SK-N-SH (cell line): ENCODE measurements around the gene ZCCHC14. TPM values are rescaled to one million over a fixed set of nuclear protein-coding genes. Genes with fewer than 3 reads are reported as not detected.

Experiments used
- CTCF ChIA-PET: fragments of 300-600, 350-600 bp; formaldehyde crosslinking; extraction: SDS; loops from one replicate; lab custom pipeline; 2021; lab: Yijun Ruan, JAX
- POLR2A ChIA-PET: fragments of 350-600 bp; sonication (Branson Sonifier 250); formaldehyde crosslinking; extraction: SDS; loops from one replicate; lab custom pipeline; 2020; ENCODE audit warnings: antibody characterized with exemption, inconsistent platforms; lab: Yijun Ruan, JAX
- DNase-seq: peaks from one replicate; pipeline ENCODE4 v3.0.0; 2012
- H2AFZ ChIP-seq: fragments of 200-600 bp; sonication (generic); 2 replicates; pipeline ENCODE4 v1.8.1; 2016; ENCODE audit warnings: antibody characterized with exemption, mild to moderate bottlenecking, low read depth
- H3F3A ChIP-seq: fragments of 200-600 bp; sonication (generic); replicated peaks from 2 replicates; pipeline ENCODE3; 2016; ENCODE audit warnings: antibody characterized with exemption, mild to moderate bottlenecking; ENCODE audit not compliant: insufficient read depth
- H3K27ac ChIP-seq, 2 experiments: fragments of 200-500 bp in 1 of 2; fragments of 200-600 bp in 1 of 2; sonication (Bioruptor generic) in 1 of 2; sonication (generic), shearing (Covaris generic) in 1 of 2; 2 replicates each; pipeline versions ENCODE4 v1.5.1 to v1.6.1; 2014 to 2016; ENCODE audit warnings: low read depth in 2 of 2, inconsistent platforms in 1 of 2, low read length in 1 of 2, mild to moderate bottlenecking in 1 of 2, mixed read lengths in 1 of 2
- H3K27me3 ChIP-seq: fragments of 200-600 bp; sonication (generic), shearing (Covaris generic); 2 replicates; pipeline ENCODE4 v1.6.1; 2016; ENCODE audit warnings: mixed run types; ENCODE audit not compliant: insufficient read depth
- H3K36me3 ChIP-seq, 2 experiments: fragments of 200-500 bp in 1 of 2; fragments of 200-600 bp in 1 of 2; sonication (Bioruptor generic) in 1 of 2; sonication (generic) in 1 of 2; replicated peaks in 1 of 2; 2 replicates each; pipeline versions ENCODE3 to v1.5.1; 2014 to 2016; ENCODE audit warnings: low read length in 1 of 2, mild to moderate bottlenecking in 1 of 2; ENCODE audit not compliant: insufficient read depth in 2 of 2, control insufficient read depth in 1 of 2
- H3K4me1 ChIP-seq, 2 experiments: fragments of 200-500 bp in 1 of 2; fragments of 200-600 bp in 1 of 2; sonication (Bioruptor generic) in 1 of 2; sonication (generic), shearing (Covaris generic) in 1 of 2; 2 replicates each; pipeline versions ENCODE4 v1.5.1 to v1.6.1; 2014 to 2016; ENCODE audit warnings: low read depth in 1 of 2, low read length in 1 of 2, mixed run types in 1 of 2; ENCODE audit not compliant: insufficient read depth in 2 of 2, control insufficient read depth in 1 of 2
- H3K4me2 ChIP-seq: fragments of 200-600 bp; sonication (generic), shearing (Covaris generic); 2 replicates; pipeline ENCODE4 v1.6.1; 2017; ENCODE audit warnings: mixed run types
- H3K4me3 ChIP-seq, 2 experiments: fragments of 200-500 bp in 1 of 2; fragments of 200-600 bp in 1 of 2; sonication (Bioruptor generic) in 1 of 2; sonication (generic), shearing (Covaris generic) in 1 of 2; 2 replicates each; pipeline versions ENCODE4 v1.5.1 to v1.8.1; 2014 to 2016; ENCODE audit warnings: low read depth in 2 of 2, inconsistent platforms in 1 of 2, low read length in 1 of 2, mild to moderate bottlenecking in 1 of 2, mixed read lengths in 1 of 2, moderate library complexity in 1 of 2
- H3K79me2 ChIP-seq: fragments of 200-600 bp; sonication (generic); 2 replicates; pipeline ENCODE4 v1.8.1; 2017; ENCODE audit warnings: mild to moderate bottlenecking; ENCODE audit not compliant: insufficient read depth
- H3K9ac ChIP-seq: fragments of 200-600 bp; sonication (generic); 2 replicates; pipeline ENCODE4 v1.6.1; 2017; ENCODE audit warnings: mixed run types
- H3K9me2 ChIP-seq: fragments of 200-600 bp; sonication (generic); 2 replicates; pipeline ENCODE4 v1.6.1; 2017; ENCODE audit warnings: mixed run types
- H3K9me3 ChIP-seq: fragments of 200-600 bp; sonication (generic); 2 replicates; pipeline ENCODE4 v1.6.1; 2017; ENCODE audit warnings: mixed run types, mild to moderate bottlenecking, moderate library complexity
- H4K20me1 ChIP-seq: fragments of 200-600 bp; sonication (generic); 2 replicates; pipeline ENCODE4 v1.6.1; 2017; ENCODE audit warnings: mild to moderate bottlenecking, mixed run types; ENCODE audit not compliant: insufficient read depth
- EZH2phosphoT487 ChIP-seq: fragments of 200-600 bp; sonication (generic); IDR thresholded peaks from 2 replicates; pipeline ENCODE4 v1.6.1; 2017; ENCODE audit warnings: low read depth, mixed run types, mild to moderate bottlenecking, antibody characterized with exemption, moderate library complexity, borderline replicate concordance
- GABPA ChIP-seq: IDR thresholded peaks from 2 replicates; pipeline ENCODE4 v1.4.0; 2012; ENCODE audit warnings: low read depth, mild to moderate bottlenecking
- JUND ChIP-seq: IDR thresholded peaks from 2 replicates; pipeline ENCODE4 v1.4.0; 2012
- POLR2AphosphoS5 ChIP-seq: IDR thresholded peaks from 2 replicates; pipeline ENCODE4 v1.6.1; 2012; ENCODE audit warnings: low read depth, low read length
- RFX5 ChIP-seq: IDR thresholded peaks from 2 replicates; pipeline ENCODE4 v1.6.1; 2012; ENCODE audit warnings: mild to moderate bottlenecking, improper control_type of control experiment, low read length
- RXRA ChIP-seq: IDR thresholded peaks from 2 replicates; pipeline ENCODE4 v1.4.0; 2012; ENCODE audit warnings: low read depth, mild to moderate bottlenecking, borderline replicate concordance
- SIN3A ChIP-seq: IDR thresholded peaks from 2 replicates; pipeline ENCODE4 v1.6.1; 2012; ENCODE audit warnings: low read depth, mild to moderate bottlenecking, low read length, moderate library complexity, borderline replicate concordance
- SMC3 ChIP-seq: IDR thresholded peaks from 2 replicates; pipeline ENCODE4 v1.6.1; 2012; ENCODE audit warnings: low read depth, low read length, improper control_type of control experiment
- TAF1 ChIP-seq: IDR thresholded peaks from 2 replicates; pipeline ENCODE4 v1.6.1; 2012; ENCODE audit warnings: low read depth, mild to moderate bottlenecking, low read length, moderate library complexity, borderline replicate concordance
- TEAD4 ChIP-seq: IDR thresholded peaks from 2 replicates; pipeline ENCODE4 v1.4.0; 2012; ENCODE audit warnings: mild to moderate bottlenecking, borderline replicate concordance; ENCODE audit not compliant: insufficient read depth
- YY1 ChIP-seq: IDR thresholded peaks from 2 replicates; pipeline ENCODE4 v1.4.0; 2012; ENCODE audit warnings: low read depth, mild to moderate bottlenecking
- WGBS: methylation state at CpG from one replicate; pipeline ENCODE4 v1.1.6; 2017; ENCODE audit warnings: low lambda C conversion rate; 5-methylcytosine and 5-hydroxymethylcytosine counted together
- polyA plus RNA-seq, 3 experiments: library from polyadenylated mRNA; depleted of rRNA; stranded (reverse); fragments of >200 nt; gene quantifications; 2 replicates each; pipeline ENCODE4 v1.2.3, GENCODE V29; 2012
- TF ChIP-seq, protein P1 (sequence below): fragments of 150-350 bp; IDR thresholded peaks from 2 replicates; pipeline ENCODE4 v1.6.1; 2017; ENCODE audit warnings: antibody characterized with exemption, low read length, low read depth, borderline replicate concordance
- TF ChIP-seq, protein P2 (sequence below): IDR thresholded peaks from 2 replicates; pipeline ENCODE4 v1.4.0; 2012; ENCODE audit warnings: low read depth, borderline replicate concordance
- TF ChIP-seq, protein P3 (sequence below): fragments of 200-600 bp; sonication (generic); IDR thresholded peaks from 2 replicates; pipeline ENCODE4 v1.6.1; 2017; ENCODE audit warnings: antibody characterized with exemption, mild to moderate bottlenecking, moderate library complexity

ZCCHC14 gene
- polyA plus RNA-seq, 1 of the 3 experiments (the other 2 are of a cell fraction), result 5.7 TPM

DNA sequence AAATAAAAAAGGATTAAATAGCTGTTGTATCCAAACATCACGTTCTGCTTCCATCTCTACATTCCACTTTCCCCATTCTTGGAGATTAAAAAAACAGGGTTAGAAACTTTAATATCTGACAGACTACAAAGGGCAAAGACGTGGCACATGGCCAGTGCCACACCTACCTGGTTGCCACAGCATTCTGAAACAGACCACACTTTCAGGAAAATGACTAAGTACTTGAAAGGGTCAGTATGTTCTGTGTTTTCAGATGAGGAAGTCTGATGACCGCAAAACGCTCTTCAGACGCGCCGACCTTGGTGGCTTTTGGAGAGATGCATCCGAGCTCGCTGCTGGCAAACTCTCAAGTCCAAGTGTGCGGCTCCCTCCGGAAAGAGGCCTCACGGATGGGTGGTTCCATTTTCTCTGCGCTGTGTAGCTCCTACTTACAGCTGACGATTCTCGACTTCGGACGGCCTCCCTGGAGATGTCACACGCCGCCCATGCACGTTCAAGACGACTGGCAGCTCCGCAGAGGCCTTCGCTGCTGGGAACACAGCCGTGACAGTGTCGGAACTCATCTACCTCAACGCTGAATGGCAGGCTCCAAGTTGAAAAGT, 85.2 kb downstream of the ZCCHC14 start:
- Histone ChIP-seq H2AFZ (no peak overlapping the region), H3K9me3 (no peaks in the 10 kb centered on the region), H3K27me3 (no peaks in the 10 kb centered on the region), H3K4me2 (no peak overlapping the region), H4K20me1 (no peaks in the 10 kb centered on the region), H3K36me3 (peaks cover 49 to 90% of the 10 kb centered on the region in 2 experiments), H3K9ac (no peak overlapping the region), H3K79me2 (no peaks in the 10 kb centered on the region), H3K9me2 (no peaks in the 10 kb centered on the region), H3K27ac (no peak overlapping the region; a peak in 1 of 4 replicates), H3K4me3 (no peak overlapping the region), H3F3A (peaks cover 2% of the 10 kb centered on the region), H3K4me1 (no peaks in the 10 kb centered on the region)
- DNase-seq, result no peak
- ChIA-PET POLR2A (no interaction called here), CTCF (interaction anchor here (0.9 to 2.6 kb wide), 5 partner anchors 9 to 228 kb away, joined by 3 to 12 read pairs (median 6); no protein-coding TSS in a partner anchor)
- TF ChIP-seq SIN3A (no peak), GABPA (no peak), YY1 (no peak), RFX5 (no peak), TEAD4 (no peak), POLR2AphosphoS5 (no peak), SMC3 (no peak), EZH2phosphoT487 (no peak)
- TF ChIP-seq, protein P1, sequence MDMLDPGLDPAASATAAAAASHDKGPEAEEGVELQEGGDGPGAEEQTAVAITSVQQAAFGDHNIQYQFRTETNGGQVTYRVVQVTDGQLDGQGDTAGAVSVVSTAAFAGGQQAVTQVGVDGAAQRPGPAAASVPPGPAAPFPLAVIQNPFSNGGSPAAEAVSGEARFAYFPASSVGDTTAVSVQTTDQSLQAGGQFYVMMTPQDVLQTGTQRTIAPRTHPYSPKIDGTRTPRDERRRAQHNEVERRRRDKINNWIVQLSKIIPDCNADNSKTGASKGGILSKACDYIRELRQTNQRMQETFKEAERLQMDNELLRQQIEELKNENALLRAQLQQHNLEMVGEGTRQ, result no peak
- TF ChIP-seq, protein P2, sequence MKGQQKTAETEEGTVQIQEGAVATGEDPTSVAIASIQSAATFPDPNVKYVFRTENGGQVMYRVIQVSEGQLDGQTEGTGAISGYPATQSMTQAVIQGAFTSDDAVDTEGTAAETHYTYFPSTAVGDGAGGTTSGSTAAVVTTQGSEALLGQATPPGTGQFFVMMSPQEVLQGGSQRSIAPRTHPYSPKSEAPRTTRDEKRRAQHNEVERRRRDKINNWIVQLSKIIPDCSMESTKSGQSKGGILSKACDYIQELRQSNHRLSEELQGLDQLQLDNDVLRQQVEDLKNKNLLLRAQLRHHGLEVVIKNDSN, result no peak
- TF ChIP-seq, protein P3, sequence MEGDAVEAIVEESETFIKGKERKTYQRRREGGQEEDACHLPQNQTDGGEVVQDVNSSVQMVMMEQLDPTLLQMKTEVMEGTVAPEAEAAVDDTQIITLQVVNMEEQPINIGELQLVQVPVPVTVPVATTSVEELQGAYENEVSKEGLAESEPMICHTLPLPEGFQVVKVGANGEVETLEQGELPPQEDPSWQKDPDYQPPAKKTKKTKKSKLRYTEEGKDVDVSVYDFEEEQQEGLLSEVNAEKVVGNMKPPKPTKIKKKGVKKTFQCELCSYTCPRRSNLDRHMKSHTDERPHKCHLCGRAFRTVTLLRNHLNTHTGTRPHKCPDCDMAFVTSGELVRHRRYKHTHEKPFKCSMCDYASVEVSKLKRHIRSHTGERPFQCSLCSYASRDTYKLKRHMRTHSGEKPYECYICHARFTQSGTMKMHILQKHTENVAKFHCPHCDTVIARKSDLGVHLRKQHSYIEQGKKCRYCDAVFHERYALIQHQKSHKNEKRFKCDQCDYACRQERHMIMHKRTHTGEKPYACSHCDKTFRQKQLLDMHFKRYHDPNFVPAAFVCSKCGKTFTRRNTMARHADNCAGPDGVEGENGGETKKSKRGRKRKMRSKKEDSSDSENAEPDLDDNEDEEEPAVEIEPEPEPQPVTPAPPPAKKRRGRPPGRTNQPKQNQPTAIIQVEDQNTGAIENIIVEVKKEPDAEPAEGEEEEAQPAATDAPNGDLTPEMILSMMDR, result no peak
- WGBS, result 97% methylated on average over 22 of the region's 26 CpGs

DNA sequence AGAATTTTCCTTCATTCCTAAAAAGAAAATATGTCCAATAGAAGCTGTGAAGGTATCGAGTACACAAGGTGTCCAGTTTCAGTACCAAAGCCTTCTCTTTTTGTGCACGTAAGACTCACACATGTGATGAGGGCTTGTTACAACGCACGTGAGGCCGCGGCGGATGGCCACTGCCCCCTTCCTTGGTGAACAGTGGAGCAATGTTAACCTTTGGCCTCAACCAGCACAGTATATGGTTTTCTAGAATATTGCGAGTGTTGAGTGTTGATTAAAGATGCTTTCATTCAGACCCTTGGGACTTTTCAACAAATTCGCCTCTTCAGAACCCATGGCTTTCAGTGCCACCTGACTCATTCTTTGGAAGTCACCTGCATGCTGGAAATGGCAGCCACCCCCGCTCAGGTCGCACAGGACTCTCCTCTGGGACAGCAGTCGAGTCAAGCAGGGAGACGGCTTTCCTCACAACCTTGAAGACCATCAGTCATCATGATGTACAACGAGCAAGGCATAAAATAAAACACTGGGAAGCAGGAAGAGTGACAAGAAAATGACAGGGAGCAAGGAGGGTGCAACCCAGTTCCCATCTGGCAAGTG, 86.2 kb downstream of the ZCCHC14 start:
- Histone ChIP-seq H3K4me1 (no peaks in the 10 kb centered on the region), H3K9me3 (no peaks in the 10 kb centered on the region), H3K4me3 (no peak overlapping the region), H3K9ac (no peak overlapping the region), H4K20me1 (no peaks in the 10 kb centered on the region), H3K36me3 (peaks cover 54 to 91% of the 10 kb centered on the region in 2 experiments), H2AFZ (no peak overlapping the region), H3K4me2 (no peak overlapping the region), H3F3A (peaks cover 7% of the 10 kb centered on the region), H3K79me2 (peaks cover 2% of the 10 kb centered on the region; the same call in 1 of the 2 replicates), H3K27ac (no peak overlapping the region), H3K27me3 (no peaks in the 10 kb centered on the region), H3K9me2 (no peaks in the 10 kb centered on the region)
- CTCF ChIA-PET, result interaction anchor here (0.9 to 2.6 kb wide), 8 partner anchors 10 to 229 kb away, joined by 3 to 12 read pairs (median 6); no protein-coding TSS in a partner anchor
- TF ChIP-seq JUND, result no peak
- no peak for TF ChIP-seq RXRA
- no peak for TF ChIP-seq TAF1
- TF ChIP-seq POLR2AphosphoS5, result peak; percentile 23; the same call in 1 of the 2 replicates
- no peak for DNase-seq
- POLR2A ChIA-PET, result interaction anchor here (0.6 kb wide), 1 partner anchor 443 kb away, joined by 3 read pairs; no protein-coding TSS in a partner anchor
- 97% methylated on average over 14 of the region's 14 CpGs for WGBS
